ENCODE data around the gene BCL2L1.

BCL2L1 gene

GRCh38 chr20:31710423-31711108 lies 12.1 kb downstream of the BCL2L1 start:
- peaks cover 20 to 86% (median 80%) of the 10 kb centered on the region in 5 donors for H3K4me1 ChIP-seq (ENCODE audit: control insufficient read depth in 5 of 5, insufficient read depth in 5 of 5, low read length in 5 of 5)
- H3K9ac ChIP-seq (ENCODE audit: low read length in 5 of 5): peak overlapping the region in 1 of 5 donors; percentile 60
- H3K27ac ChIP-seq (ENCODE audit: low read depth, low read length): peak overlapping the region; percentile 60
- no peaks in the 10 kb centered on the region for H3K27me3 ChIP-seq (ENCODE audit: control insufficient read depth in 5 of 5, insufficient read depth in 4 of 5, low read length in 5 of 5)
- no peak overlapping the region for H3K4me3 ChIP-seq (ENCODE audit: low read depth in 1 of 5, low read length in 5 of 5)
- no peaks in the 10 kb centered on the region for H3K9me3 ChIP-seq (ENCODE audit: control insufficient read depth in 5 of 5, low read length in 5 of 5)
- H3K36me3 ChIP-seq (ENCODE audit: control insufficient read depth in 5 of 5, insufficient read depth in 5 of 5, low read length in 5 of 5): peaks cover 8 to 53% (median 30%) of the 10 kb centered on the region in 5 donors

GRCh38 chr20:31709939-31710338 lies 12.7 kb downstream of the BCL2L1 start:
- Histone ChIP-seq H3K9me3 (ENCODE audit: control insufficient read depth in 5 of 5, low read length in 5 of 5) (no peaks in the 10 kb centered on the region), H3K9ac (ENCODE audit: low read length in 5 of 5) (peak overlapping the region in 1 of 5 donors; percentile 21), H3K27ac (ENCODE audit: low read depth, low read length) (no peak overlapping the region), H3K27me3 (ENCODE audit: control insufficient read depth in 5 of 5, insufficient read depth in 4 of 5, low read length in 5 of 5) (no peaks in the 10 kb centered on the region), H3K36me3 (ENCODE audit: control insufficient read depth in 5 of 5, insufficient read depth in 5 of 5, low read length in 5 of 5) (peaks cover 8 to 52% (median 30%) of the 10 kb centered on the region in 5 donors), H3K4me3 (ENCODE audit: low read depth in 1 of 5, low read length in 5 of 5) (no peak overlapping the region), H3K4me1 (ENCODE audit: control insufficient read depth in 5 of 5, insufficient read depth in 5 of 5, low read length in 5 of 5) (peaks cover 20 to 85% (median 82%) of the 10 kb centered on the region in 5 donors)

GRCh38 chr20:31708736-31709534 lies 13.7 kb downstream of the BCL2L1 start:
- H3K4me3 ChIP-seq (ENCODE audit: low read depth in 1 of 5, low read length in 5 of 5): no peak overlapping the region
- H3K9me3 ChIP-seq (ENCODE audit: control insufficient read depth in 5 of 5, low read length in 5 of 5): no peaks in the 10 kb centered on the region
- H3K27ac ChIP-seq (ENCODE audit: low read depth, low read length): peak overlapping the region; percentile 66
- peaks cover 18 to 85% (median 80%) of the 10 kb centered on the region in 5 donors for H3K4me1 ChIP-seq (ENCODE audit: control insufficient read depth in 5 of 5, insufficient read depth in 5 of 5, low read length in 5 of 5)
- peaks cover 11 to 44% (median 25%) of the 10 kb centered on the region in 5 donors for H3K36me3 ChIP-seq (ENCODE audit: control insufficient read depth in 5 of 5, insufficient read depth in 5 of 5, low read length in 5 of 5)
- H3K9ac ChIP-seq (ENCODE audit: low read length in 5 of 5): no peak overlapping the region
- no peaks in the 10 kb centered on the region for H3K27me3 ChIP-seq (ENCODE audit: control insufficient read depth in 5 of 5, insufficient read depth in 4 of 5, low read length in 5 of 5)

- Histone ChIP-seq H3K27ac (ENCODE audit: low read depth, low read length) (peak overlapping the region; percentile 66), H3K4me1 (ENCODE audit: control insufficient read depth in 5 of 5, insufficient read depth in 5 of 5, low read length in 5 of 5) (peaks cover 17 to 77% (median 72%) of the 10 kb centered on the region in 5 donors), H3K4me3 (ENCODE audit: low read depth in 1 of 5, low read length in 5 of 5) (no peak overlapping the region), H3K9ac (ENCODE audit: low read length in 5 of 5) (no peak overlapping the region), H3K27me3 (ENCODE audit: control insufficient read depth in 5 of 5, insufficient read depth in 4 of 5, low read length in 5 of 5) (no peaks in the 10 kb centered on the region), H3K36me3 (ENCODE audit: control insufficient read depth in 5 of 5, insufficient read depth in 5 of 5, low read length in 5 of 5) (peaks cover 11 to 43% (median 25%) of the 10 kb centered on the region in 5 donors), H3K9me3 (ENCODE audit: control insufficient read depth in 5 of 5, low read length in 5 of 5) (no peaks in the 10 kb centered on the region)
Measured at GRCh38 chr20:31707994-31708735, 14.5 kb downstream of the BCL2L1 start.

GRCh38 chr20:31707258-31707615 lies 15.4 kb downstream of the BCL2L1 start:
- Histone ChIP-seq H3K9me3 (ENCODE audit: control insufficient read depth in 5 of 5, low read length in 5 of 5) (no peaks in the 10 kb centered on the region), H3K27me3 (ENCODE audit: control insufficient read depth in 5 of 5, insufficient read depth in 4 of 5, low read length in 5 of 5) (no peaks in the 10 kb centered on the region), H3K4me1 (ENCODE audit: control insufficient read depth in 5 of 5, insufficient read depth in 5 of 5, low read length in 5 of 5) (peaks cover 11 to 68% (median 63%) of the 10 kb centered on the region in 5 donors), H3K27ac (ENCODE audit: low read depth, low read length) (no peak overlapping the region), H3K9ac (ENCODE audit: low read length in 5 of 5) (no peak overlapping the region), H3K36me3 (ENCODE audit: control insufficient read depth in 5 of 5, insufficient read depth in 5 of 5, low read length in 5 of 5) (peaks cover 11 to 43% (median 25%) of the 10 kb centered on the region in 5 donors), H3K4me3 (ENCODE audit: low read depth in 1 of 5, low read length in 5 of 5) (no peak overlapping the region)

- no peaks in the 10 kb centered on the region for H3K27me3 ChIP-seq (ENCODE audit: control insufficient read depth in 5 of 5, insufficient read depth in 4 of 5, low read length in 5 of 5)
- H3K36me3 ChIP-seq (ENCODE audit: control insufficient read depth in 5 of 5, insufficient read depth in 5 of 5, low read length in 5 of 5): peaks cover 11 to 45% (median 25%) of the 10 kb centered on the region in 5 donors
- no peaks in the 10 kb centered on the region for H3K9me3 ChIP-seq (ENCODE audit: control insufficient read depth in 5 of 5, low read length in 5 of 5)
- H3K4me1 ChIP-seq (ENCODE audit: control insufficient read depth in 5 of 5, insufficient read depth in 5 of 5, low read length in 5 of 5): peaks cover 7 to 67% (median 60%) of the 10 kb centered on the region in 5 donors
- H3K4me3 ChIP-seq (ENCODE audit: low read depth in 1 of 5, low read length in 5 of 5): no peak overlapping the region
- no peak overlapping the region for H3K9ac ChIP-seq (ENCODE audit: low read length in 5 of 5)
- H3K27ac ChIP-seq (ENCODE audit: low read depth, low read length): peak overlapping the region; percentile 35
Measured at GRCh38 chr20:31706607-31707257, 15.9 kb downstream of the BCL2L1 start.

- no peak overlapping the region for H3K4me3 ChIP-seq (ENCODE audit: low read depth in 1 of 5, low read length in 5 of 5)
- H3K36me3 ChIP-seq (ENCODE audit: control insufficient read depth in 5 of 5, insufficient read depth in 5 of 5, low read length in 5 of 5): peaks cover 14 to 43% (median 21%) of the 10 kb centered on the region in 5 donors
- H3K9ac ChIP-seq (ENCODE audit: low read length in 5 of 5): no peak overlapping the region
- H3K27me3 ChIP-seq (ENCODE audit: control insufficient read depth in 5 of 5, insufficient read depth in 4 of 5, low read length in 5 of 5): no peaks in the 10 kb centered on the region
- H3K9me3 ChIP-seq (ENCODE audit: control insufficient read depth in 5 of 5, low read length in 5 of 5): no peaks in the 10 kb centered on the region
- H3K27ac ChIP-seq (ENCODE audit: low read depth, low read length): peak overlapping the region; percentile 37
- peaks cover 7 to 65% (median 51%) of the 10 kb centered on the region in 5 donors for H3K4me1 ChIP-seq (ENCODE audit: control insufficient read depth in 5 of 5, insufficient read depth in 5 of 5, low read length in 5 of 5)
Measured at GRCh38 chr20:31705598-31706597, 16.8 kb downstream of the BCL2L1 start.

GRCh38 chr20:31705191-31705590 lies 17.5 kb downstream of the BCL2L1 start:
- Histone ChIP-seq H3K4me3 (ENCODE audit: low read depth in 1 of 5, low read length in 5 of 5) (no peak overlapping the region), H3K27ac (ENCODE audit: low read depth, low read length) (peak overlapping the region; percentile 37), H3K9ac (ENCODE audit: low read length in 5 of 5) (no peak overlapping the region), H3K36me3 (ENCODE audit: control insufficient read depth in 5 of 5, insufficient read depth in 5 of 5, low read length in 5 of 5) (peaks cover 14 to 41% (median 21%) of the 10 kb centered on the region in 5 donors), H3K9me3 (ENCODE audit: control insufficient read depth in 5 of 5, low read length in 5 of 5) (no peaks in the 10 kb centered on the region), H3K4me1 (ENCODE audit: control insufficient read depth in 5 of 5, insufficient read depth in 5 of 5, low read length in 5 of 5) (peaks cover 6 to 64% (median 48%) of the 10 kb centered on the region in 5 donors), H3K27me3 (ENCODE audit: control insufficient read depth in 5 of 5, insufficient read depth in 4 of 5, low read length in 5 of 5) (no peaks in the 10 kb centered on the region)

All from subcutaneous abdominal adipose tissue (tissue), 5 donors.